GM12873 (cell line): ENCODE measurements around the gene TK1.

Experiments
- TF ChIP-seq, protein P1 (sequence below): IDR thresholded peaks from 2 replicates; pipeline ENCODE4 v1.5.1; 2012; ENCODE audit warnings: low read depth, mild to moderate bottlenecking, moderate library complexity, low read length, control low read depth; ENCODE audit not compliant: insufficient read depth; ENCODE audit errors: missing control alignments

The TK1 gene

GRCh38 chr17:78143214-78144146 lies 43.4 kb downstream of the TK1 start:
- TF ChIP-seq, protein P1, sequence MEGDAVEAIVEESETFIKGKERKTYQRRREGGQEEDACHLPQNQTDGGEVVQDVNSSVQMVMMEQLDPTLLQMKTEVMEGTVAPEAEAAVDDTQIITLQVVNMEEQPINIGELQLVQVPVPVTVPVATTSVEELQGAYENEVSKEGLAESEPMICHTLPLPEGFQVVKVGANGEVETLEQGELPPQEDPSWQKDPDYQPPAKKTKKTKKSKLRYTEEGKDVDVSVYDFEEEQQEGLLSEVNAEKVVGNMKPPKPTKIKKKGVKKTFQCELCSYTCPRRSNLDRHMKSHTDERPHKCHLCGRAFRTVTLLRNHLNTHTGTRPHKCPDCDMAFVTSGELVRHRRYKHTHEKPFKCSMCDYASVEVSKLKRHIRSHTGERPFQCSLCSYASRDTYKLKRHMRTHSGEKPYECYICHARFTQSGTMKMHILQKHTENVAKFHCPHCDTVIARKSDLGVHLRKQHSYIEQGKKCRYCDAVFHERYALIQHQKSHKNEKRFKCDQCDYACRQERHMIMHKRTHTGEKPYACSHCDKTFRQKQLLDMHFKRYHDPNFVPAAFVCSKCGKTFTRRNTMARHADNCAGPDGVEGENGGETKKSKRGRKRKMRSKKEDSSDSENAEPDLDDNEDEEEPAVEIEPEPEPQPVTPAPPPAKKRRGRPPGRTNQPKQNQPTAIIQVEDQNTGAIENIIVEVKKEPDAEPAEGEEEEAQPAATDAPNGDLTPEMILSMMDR = no peak

GRCh38 chr17:78142119-78142861 lies 44.6 kb downstream of the TK1 start:
- TF ChIP-seq, protein P1 = no peak

DNA sequence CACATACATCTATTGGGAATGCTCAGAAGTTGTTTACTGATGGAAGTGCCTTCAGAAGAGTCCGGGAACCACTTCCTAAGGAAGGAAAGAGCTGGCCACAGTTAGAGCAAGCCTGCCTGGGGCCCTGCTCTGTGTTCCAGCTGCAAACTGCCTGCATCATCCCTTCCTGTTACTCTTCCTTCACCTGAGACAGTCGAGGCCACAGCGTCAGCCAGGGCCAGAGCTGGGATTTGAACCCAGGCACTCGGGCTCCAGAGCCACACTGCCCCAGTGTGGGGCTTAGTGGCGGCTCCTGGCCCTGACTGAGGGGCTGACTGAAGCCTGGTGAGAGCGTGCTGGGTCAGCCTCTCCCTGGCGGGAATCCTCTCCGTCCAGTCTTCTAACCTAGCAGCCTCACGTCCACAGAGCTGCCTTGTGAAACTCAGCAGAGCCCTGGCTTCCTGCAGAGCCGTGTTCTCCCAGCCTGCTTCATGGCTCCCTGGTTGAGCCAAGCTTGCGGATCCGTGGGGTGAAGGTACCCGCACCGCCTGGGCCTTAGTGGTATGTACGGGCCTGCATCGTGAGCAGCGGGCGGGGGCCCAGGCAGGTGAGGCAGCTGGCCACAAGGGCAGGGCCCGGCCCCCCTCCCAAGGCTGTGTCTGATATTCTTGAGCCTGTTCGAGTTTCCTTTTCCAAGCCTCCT lies 45.3 kb downstream of the TK1 start:
- TF ChIP-seq, protein P1 = no peak

GRCh38 chr17:78140169-78141051 lies 46.4 kb downstream of the TK1 start:
- TF ChIP-seq, protein P1 = no peak

DNA sequence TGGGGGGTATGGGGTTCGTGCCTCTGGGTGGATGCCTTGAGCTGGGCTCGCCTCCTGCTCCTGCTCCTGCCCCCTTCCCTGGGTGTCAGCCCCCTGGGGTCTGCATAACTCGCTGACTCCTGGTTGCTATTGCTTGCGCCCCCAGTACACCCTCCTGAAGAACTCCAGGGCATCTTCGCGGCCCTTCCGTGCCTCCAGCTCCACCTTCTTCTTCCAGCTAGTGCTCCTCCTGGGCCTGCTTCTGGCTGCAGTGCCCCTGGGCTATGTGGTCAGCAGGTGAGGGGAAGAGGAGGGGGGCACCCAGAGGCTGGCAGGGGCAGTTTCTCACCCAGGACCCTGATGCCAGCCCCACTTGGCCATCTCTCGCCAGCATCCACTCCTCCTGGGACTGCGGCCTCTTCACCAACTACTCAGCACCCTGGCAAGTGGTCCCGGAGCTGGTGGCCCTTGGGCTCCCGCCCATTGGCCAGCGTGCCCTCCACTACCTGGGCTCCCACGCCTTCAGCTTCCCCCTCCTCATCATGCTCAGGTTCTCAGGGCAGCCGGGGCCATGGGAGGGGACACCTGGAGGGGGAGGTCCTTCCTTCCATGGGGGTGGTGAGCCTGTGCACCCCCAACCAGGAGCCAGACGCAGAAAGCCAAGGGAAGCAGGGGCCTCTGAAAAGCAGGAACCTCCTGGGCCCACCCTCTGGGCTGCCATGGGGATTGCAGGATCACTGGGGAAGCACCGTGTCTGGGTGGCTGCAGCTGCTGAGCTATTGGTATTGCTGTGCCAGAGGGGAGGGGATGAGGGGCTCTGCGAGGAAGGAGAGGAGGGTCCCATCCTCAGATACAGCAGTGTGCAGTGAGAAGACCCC lies 48.4 kb downstream of the TK1 start:
- TF ChIP-seq, protein P1 = no peak

- TF ChIP-seq, protein P1 = peak; percentile 86
These were observed 49.3 kb downstream of the TK1 start for GRCh38 chr17:78137392-78138203.
